Measurements from ENCODE around the gene KCNK1.

DNA sequence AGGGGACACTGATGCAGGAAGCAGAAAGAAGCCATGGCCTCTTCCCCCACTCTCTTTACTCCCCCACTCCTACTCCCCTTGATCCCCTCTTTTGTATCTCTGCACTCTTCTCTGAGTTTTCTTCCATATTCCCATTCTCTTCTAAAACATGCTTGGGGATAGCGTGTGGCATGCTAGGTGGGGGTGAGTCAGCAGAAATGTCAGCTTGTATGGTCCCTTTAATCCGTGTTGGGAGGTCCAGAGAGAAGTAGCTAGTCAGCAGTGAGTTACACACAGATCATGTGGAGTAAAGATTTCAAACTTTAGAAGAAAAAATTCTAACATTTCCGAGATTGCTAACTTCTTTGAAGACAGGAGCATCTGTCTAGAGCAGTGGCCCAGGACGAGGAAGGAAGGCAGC is 4.0 kb upstream of the KCNK1 start:
- TF ChIP-seq CTCF (IDR thresholded peaks at IDR 0.05; ENCODE audit: low read depth, low read length), result no peak
- TF ChIP-seq, protein P1, sequence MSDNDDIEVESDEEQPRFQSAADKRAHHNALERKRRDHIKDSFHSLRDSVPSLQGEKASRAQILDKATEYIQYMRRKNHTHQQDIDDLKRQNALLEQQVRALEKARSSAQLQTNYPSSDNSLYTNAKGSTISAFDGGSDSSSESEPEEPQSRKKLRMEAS (IDR thresholded peaks at IDR 0.05; ENCODE audit: low read depth, low read length), result no peak
- TF ChIP-seq POLR2A (IDR thresholded peaks at IDR 0.05; ENCODE audit: extremely low read depth, insufficient read length), result no peak
